C4-2B (cell line): ENCODE measurements around the gene ALOX5AP.

ENCODE experiments used
- CTCF ChIP-seq: fragments of 450-650 bp; conservative IDR thresholded peaks from 2 replicates; pipeline ENCODE4 v1.5.1; 2017; ENCODE audit warnings: mild to moderate bottlenecking
- ZFX ChIP-seq: fragments of 450-650 bp; IDR thresholded peaks from 2 replicates; pipeline ENCODE4 v1.6.1; 2017

GRCh38 chr13:30773561-30773960 lies 38.2 kb downstream of the ALOX5AP start:
- TF ChIP-seq CTCF (no peak), ZFX (no peak)
